B cell (primary cell): ENCODE data around the gene IL17RC.

ENCODE experiments used
- EZH2 ChIP-seq: IDR thresholded peaks from 2 replicates; pipeline ENCODE4 v1.6.1; 2012; ENCODE audit warnings: borderline replicate concordance, low read depth, mild to moderate bottlenecking, moderate library complexity, low read length; ENCODE audit not compliant: insufficient read depth, poor library complexity, severe bottlenecking
- TF ChIP-seq, protein P1 (sequence below): fragments of 200-600 bp; IDR thresholded peaks from one replicate; pipeline ENCODE4 v1.8.0; 2022; ENCODE audit warnings: antibody characterized with exemption, mild to moderate bottlenecking

DNA sequence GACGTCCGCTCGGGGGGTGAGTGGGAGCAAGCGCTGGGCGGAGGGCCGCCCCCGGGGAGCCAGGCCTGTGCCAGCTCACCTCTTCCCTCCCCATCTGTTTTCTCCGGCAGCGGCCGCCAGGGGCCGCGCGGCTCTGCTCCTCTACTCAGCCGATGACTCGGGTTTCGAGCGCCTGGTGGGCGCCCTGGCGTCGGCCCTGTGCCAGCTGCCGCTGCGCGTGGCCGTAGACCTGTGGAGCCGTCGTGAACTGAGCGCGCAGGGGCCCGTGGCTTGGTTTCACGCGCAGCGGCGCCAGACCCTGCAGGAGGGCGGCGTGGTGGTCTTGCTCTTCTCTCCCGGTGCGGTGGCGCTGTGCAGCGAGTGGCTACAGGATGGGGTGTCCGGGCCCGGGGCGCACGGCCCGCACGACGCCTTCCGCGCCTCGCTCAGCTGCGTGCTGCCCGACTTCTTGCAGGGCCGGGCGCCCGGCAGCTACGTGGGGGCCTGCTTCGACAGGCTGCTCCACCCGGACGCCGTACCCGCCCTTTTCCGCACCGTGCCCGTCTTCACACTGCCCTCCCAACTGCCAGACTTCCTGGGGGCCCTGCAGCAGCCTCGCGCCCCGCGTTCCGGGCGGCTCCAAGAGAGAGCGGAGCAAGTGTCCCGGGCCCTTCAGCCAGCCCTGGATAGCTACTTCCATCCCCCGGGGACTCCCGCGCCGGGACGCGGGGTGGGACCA is 16.1 kb downstream of the IL17RC start:
- TF ChIP-seq, protein P1, sequence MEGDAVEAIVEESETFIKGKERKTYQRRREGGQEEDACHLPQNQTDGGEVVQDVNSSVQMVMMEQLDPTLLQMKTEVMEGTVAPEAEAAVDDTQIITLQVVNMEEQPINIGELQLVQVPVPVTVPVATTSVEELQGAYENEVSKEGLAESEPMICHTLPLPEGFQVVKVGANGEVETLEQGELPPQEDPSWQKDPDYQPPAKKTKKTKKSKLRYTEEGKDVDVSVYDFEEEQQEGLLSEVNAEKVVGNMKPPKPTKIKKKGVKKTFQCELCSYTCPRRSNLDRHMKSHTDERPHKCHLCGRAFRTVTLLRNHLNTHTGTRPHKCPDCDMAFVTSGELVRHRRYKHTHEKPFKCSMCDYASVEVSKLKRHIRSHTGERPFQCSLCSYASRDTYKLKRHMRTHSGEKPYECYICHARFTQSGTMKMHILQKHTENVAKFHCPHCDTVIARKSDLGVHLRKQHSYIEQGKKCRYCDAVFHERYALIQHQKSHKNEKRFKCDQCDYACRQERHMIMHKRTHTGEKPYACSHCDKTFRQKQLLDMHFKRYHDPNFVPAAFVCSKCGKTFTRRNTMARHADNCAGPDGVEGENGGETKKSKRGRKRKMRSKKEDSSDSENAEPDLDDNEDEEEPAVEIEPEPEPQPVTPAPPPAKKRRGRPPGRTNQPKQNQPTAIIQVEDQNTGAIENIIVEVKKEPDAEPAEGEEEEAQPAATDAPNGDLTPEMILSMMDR: peak; percentile 85
- TF ChIP-seq EZH2: no peak
